KMS-11 (cell line): ENCODE data around the gene NTRK3.

Source experiments
- H2AFZ ChIP-seq: fragments of 200-600 bp; sonication (generic); 2 replicates; pipeline ENCODE4 v1.6.1; 2016; ENCODE audit warnings: antibody characterized with exemption, mixed run types, low read depth
- H3K27ac ChIP-seq: fragments of 200-600 bp; sonication (generic); 2 replicates; pipeline ENCODE4 v1.6.1; 2016; ENCODE audit warnings: mild to moderate bottlenecking, mixed run types
- H3K27me3 ChIP-seq: fragments of 200-600 bp; sonication (generic); 2 replicates; pipeline ENCODE4 v1.6.1; 2017; ENCODE audit warnings: mild to moderate bottlenecking, low read depth, mixed run types, moderate library complexity; ENCODE audit not compliant: insufficient read depth
- H3K36me3 ChIP-seq: fragments of 200-600 bp; sonication (generic); 2 replicates; pipeline ENCODE4 v1.6.1; 2017; ENCODE audit warnings: mild to moderate bottlenecking, mixed run types; ENCODE audit not compliant: insufficient read depth
- H3K4me1 ChIP-seq: fragments of 200-600 bp; sonication (generic); 2 replicates; pipeline ENCODE4 v1.6.1; 2016; ENCODE audit warnings: mild to moderate bottlenecking, low read depth, mixed run types; ENCODE audit not compliant: poor library complexity, severe bottlenecking
- H3K4me2 ChIP-seq: fragments of 200-600 bp; sonication (generic); 2 replicates; pipeline ENCODE4 v1.7.0; 2016; ENCODE audit warnings: mild to moderate bottlenecking, mixed run types
- H3K4me3 ChIP-seq: fragments of 200-600 bp; sonication (generic); IDR thresholded peaks from 2 replicates; pipeline ENCODE4 v1.6.1; 2017; ENCODE audit warnings: low read depth, low read length, mixed read lengths; ENCODE audit not compliant: insufficient read depth
- H3K79me2 ChIP-seq: fragments of 200-600 bp; sonication (generic); 2 replicates; pipeline ENCODE4 v1.6.1; 2016; ENCODE audit warnings: low read depth, mixed run types; ENCODE audit not compliant: insufficient read depth
- H3K9ac ChIP-seq: fragments of 200-600 bp; sonication (generic); 2 replicates; pipeline ENCODE4 v1.6.1; 2016; ENCODE audit warnings: mild to moderate bottlenecking, mixed run types
- H4K20me1 ChIP-seq: fragments of 200-600 bp; sonication (generic); 2 replicates; pipeline ENCODE4 v1.6.1; 2016; ENCODE audit warnings: mild to moderate bottlenecking, mixed run types; ENCODE audit not compliant: insufficient read depth
- CTCF ChIP-seq: fragments of 200-600 bp; sonication (generic); conservative IDR thresholded peaks from 2 replicates; pipeline ENCODE4 v1.6.1; 2017; ENCODE audit warnings: low read depth, mild to moderate bottlenecking, antibody characterized with exemption, low read length, moderate library complexity, mixed read lengths

The NTRK3 gene

GRCh38 chr15:88225461-88225860, 31.1 kb downstream of the NTRK3 start:
- no peak overlapping the region for H3K27ac ChIP-seq
- H2AFZ ChIP-seq, result no peak overlapping the region
- H3K4me3 ChIP-seq, result no peak overlapping the region
- H3K4me1 ChIP-seq, result no peaks in the 10 kb centered on the region
- H3K4me2 ChIP-seq, result no peak overlapping the region
- no peaks in the 10 kb centered on the region for H4K20me1 ChIP-seq
- no peaks in the 10 kb centered on the region for H3K27me3 ChIP-seq
- no peak for TF ChIP-seq CTCF
- no peaks in the 10 kb centered on the region for H3K36me3 ChIP-seq
- H3K9ac ChIP-seq, result no peak overlapping the region
- no peaks in the 10 kb centered on the region for H3K79me2 ChIP-seq

GRCh38 chr15:88223084-88223483, 33.5 kb downstream of the NTRK3 start:
- no peak overlapping the region for H3K4me2 ChIP-seq
- H3K9ac ChIP-seq, result no peak overlapping the region
- no peaks in the 10 kb centered on the region for H3K4me1 ChIP-seq
- H3K36me3 ChIP-seq, result no peaks in the 10 kb centered on the region
- no peaks in the 10 kb centered on the region for H3K79me2 ChIP-seq
- no peak for TF ChIP-seq CTCF
- H3K27ac ChIP-seq, result no peak overlapping the region
- H3K27me3 ChIP-seq, result no peaks in the 10 kb centered on the region
- H4K20me1 ChIP-seq, result no peaks in the 10 kb centered on the region
- H3K4me3 ChIP-seq, result no peak overlapping the region
- H2AFZ ChIP-seq, result no peak overlapping the region

- H3K4me1 ChIP-seq, result no peaks in the 10 kb centered on the region
- H3K4me2 ChIP-seq, result no peak overlapping the region
- H3K9ac ChIP-seq, result no peak overlapping the region
- TF ChIP-seq CTCF, result no peak
- no peak overlapping the region for H2AFZ ChIP-seq
- H3K27me3 ChIP-seq, result no peaks in the 10 kb centered on the region
- no peak overlapping the region for H3K27ac ChIP-seq
- no peaks in the 10 kb centered on the region for H4K20me1 ChIP-seq
- H3K79me2 ChIP-seq, result no peaks in the 10 kb centered on the region
- H3K36me3 ChIP-seq, result no peaks in the 10 kb centered on the region
- no peak overlapping the region for H3K4me3 ChIP-seq
These were observed 34.7 kb downstream of the NTRK3 start for GRCh38 chr15:88221836-88222235.

- no peak for TF ChIP-seq CTCF
- no peak overlapping the region for H3K27ac ChIP-seq
- H3K36me3 ChIP-seq, result no peaks in the 10 kb centered on the region
- H3K27me3 ChIP-seq, result no peaks in the 10 kb centered on the region
- H4K20me1 ChIP-seq, result no peaks in the 10 kb centered on the region
- no peak overlapping the region for H3K4me3 ChIP-seq
- no peaks in the 10 kb centered on the region for H3K79me2 ChIP-seq
- no peak overlapping the region for H2AFZ ChIP-seq
- H3K9ac ChIP-seq, result no peak overlapping the region
- no peak overlapping the region for H3K4me2 ChIP-seq
- H3K4me1 ChIP-seq, result no peaks in the 10 kb centered on the region
These were observed 35.9 kb downstream of the NTRK3 start for GRCh38 chr15:88220443-88221335.
